ENCODE measurements around the gene FBXL5. TPM values are rescaled to one million over a fixed set of nuclear protein-coding genes. Genes with fewer than 3 reads are reported as not detected.

The FBXL5 gene
- polyA plus RNA-seq, 4 donors = 38.4 to 63.6 (median 53.6) TPM

DNA sequence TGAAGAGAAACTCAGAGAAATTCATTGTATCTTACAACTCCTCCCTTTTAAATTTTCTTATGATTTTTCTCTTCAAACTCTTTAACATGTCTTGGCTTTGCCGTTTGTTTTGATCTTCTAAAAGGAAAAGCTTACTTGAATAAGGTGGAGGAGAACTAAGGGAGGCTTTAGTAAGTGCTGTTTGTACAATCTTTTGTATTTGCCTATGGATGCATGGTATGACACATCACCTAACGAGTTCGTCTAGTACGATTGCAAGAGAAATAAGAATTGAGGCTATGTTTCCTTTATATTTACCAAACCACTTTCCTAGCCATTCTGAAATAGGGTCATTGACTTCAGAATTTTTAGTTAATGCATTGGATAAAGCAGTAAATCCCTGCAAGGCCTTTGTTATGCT, 39.3 kb upstream of the FBXL5 start:
- Histone ChIP-seq H3K36me3 (ENCODE audit: control insufficient read depth in 3 of 3, insufficient read depth in 2 of 3, low read depth in 1 of 3, low read length in 3 of 3) (peaks cover 0 to 2% (median under 1%) of the 10 kb centered on the region in 3 donors), H3K27me3 (ENCODE audit: control insufficient read depth in 3 of 3, insufficient read depth in 3 of 3, low read length in 3 of 3) (no peaks in the 10 kb centered on the region), H3K4me3 (ENCODE audit: low read depth in 1 of 3, low read length in 3 of 3) (no peak overlapping the region), H3K9me3 (ENCODE audit: control insufficient read depth in 2 of 2, insufficient read depth in 1 of 2, low read depth in 1 of 2, low read length in 1 of 2) (peaks cover 0 to 3% of the 10 kb centered on the region in 2 donors), H3K27ac (ENCODE audit: low read depth in 1 of 3, low read length in 2 of 3) (no peak overlapping the region), H3K4me1 (ENCODE audit: control insufficient read depth in 3 of 3, insufficient read depth in 2 of 3, low read depth in 1 of 3, low read length in 2 of 3) (peaks cover 0 to 4% (median 0%) of the 10 kb centered on the region in 3 donors)
- no peak for FAIRE-seq
- no peak for DNase-seq
- WGBS, 3 donors = 86 to 96% (median 92%) methylated on average over 4 of the region's 4 CpGs

DNA sequence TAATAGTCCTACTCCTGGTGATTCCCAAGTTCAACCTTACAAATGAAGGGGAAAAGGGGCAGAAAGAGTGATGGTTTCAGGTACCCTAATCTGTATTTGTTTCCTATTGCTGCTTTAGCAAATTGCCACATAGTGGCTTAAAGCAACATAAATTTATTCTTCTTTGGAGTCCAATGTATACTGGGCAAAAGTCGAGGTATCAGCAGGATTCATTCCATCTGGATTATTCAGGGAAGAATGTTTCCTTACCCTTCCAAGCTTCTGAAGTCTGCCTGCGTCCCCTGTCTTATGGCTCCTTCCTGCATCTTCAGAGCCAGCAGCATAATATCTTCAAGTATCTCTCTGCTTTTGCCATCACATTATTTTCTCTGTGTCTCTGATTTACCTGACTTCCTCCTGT, 37.4 kb upstream of the FBXL5 start:
- Histone ChIP-seq H3K27me3 (ENCODE audit: control insufficient read depth in 3 of 3, insufficient read depth in 3 of 3, low read length in 3 of 3) (no peaks in the 10 kb centered on the region), H3K4me1 (ENCODE audit: control insufficient read depth in 3 of 3, insufficient read depth in 2 of 3, low read depth in 1 of 3, low read length in 2 of 3) (peaks cover 0 to 4% (median 0%) of the 10 kb centered on the region in 3 donors), H3K36me3 (ENCODE audit: control insufficient read depth in 3 of 3, insufficient read depth in 2 of 3, low read depth in 1 of 3, low read length in 3 of 3) (peaks cover 0 to 4% (median 3%) of the 10 kb centered on the region in 3 donors), H3K27ac (ENCODE audit: low read depth in 1 of 3, low read length in 2 of 3) (no peak overlapping the region), H3K9me3 (ENCODE audit: control insufficient read depth in 2 of 2, insufficient read depth in 1 of 2, low read depth in 1 of 2, low read length in 1 of 2) (peaks cover 0 to 3% of the 10 kb centered on the region in 2 donors), H3K4me3 (ENCODE audit: low read depth in 1 of 3, low read length in 3 of 3) (no peak overlapping the region)
- no peak for DNase-seq
- FAIRE-seq = no peak
- WGBS, 3 donors = 81 to 88% (median 83%) methylated on average over 2 of the region's 2 CpGs

DNA sequence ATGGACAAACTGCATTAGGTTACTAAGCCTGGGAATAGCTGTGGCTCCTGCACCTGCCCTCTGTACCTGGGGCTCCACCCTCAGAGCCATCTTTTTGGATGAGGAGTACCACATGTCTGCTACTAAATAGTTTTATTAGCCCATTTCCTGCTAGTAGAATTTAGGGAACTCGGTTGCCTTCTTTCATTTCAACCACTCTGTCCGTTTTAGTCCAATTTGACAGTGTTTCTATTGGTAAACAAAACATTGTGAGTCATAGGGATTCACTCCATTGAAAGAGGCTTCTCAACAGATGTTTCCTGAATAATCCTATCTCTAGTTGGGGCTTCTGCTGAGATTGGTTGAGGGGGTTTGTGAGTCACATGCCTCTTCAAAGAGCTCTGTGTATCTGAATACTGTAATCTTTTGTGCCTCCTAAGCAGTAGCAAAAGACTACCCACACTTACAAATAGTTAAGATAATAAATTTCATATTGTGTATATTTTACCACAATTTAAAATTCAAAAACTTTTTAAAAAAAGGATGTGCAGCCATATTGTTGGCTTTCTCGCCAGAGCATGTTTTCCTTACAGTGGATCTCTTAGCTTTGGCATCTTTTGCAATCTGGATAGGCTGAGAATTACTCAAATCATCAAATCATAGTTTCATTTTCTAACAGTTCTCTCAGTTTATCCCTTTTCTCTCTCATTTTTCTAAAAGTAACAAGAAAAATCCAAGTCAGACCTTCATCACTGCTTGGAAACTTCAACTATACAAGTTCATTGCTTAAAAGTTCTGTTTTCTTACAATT, 36.4 kb upstream of the FBXL5 start:
- peaks cover 0 to 3% of the 10 kb centered on the region in 2 donors for H3K9me3 ChIP-seq (ENCODE audit: control insufficient read depth in 2 of 2, insufficient read depth in 1 of 2, low read depth in 1 of 2, low read length in 1 of 2)
- FAIRE-seq (no peak), DNase-seq (no peak)
- 48 to 78% (median 72%) methylated on average over 3 of the region's 3 CpGs for WGBS, 3 donors
- H3K4me3 ChIP-seq (ENCODE audit: low read depth in 1 of 3, low read length in 3 of 3) = no peak overlapping the region
- H3K4me1 ChIP-seq (ENCODE audit: control insufficient read depth in 3 of 3, insufficient read depth in 2 of 3, low read depth in 1 of 3, low read length in 2 of 3) = peaks cover 0 to 4% (median 0%) of the 10 kb centered on the region in 3 donors
- H3K27ac ChIP-seq (ENCODE audit: low read depth in 1 of 3, low read length in 2 of 3) = peak overlapping the region in 1 of 3 donors; percentile 49
- no peaks in the 10 kb centered on the region for H3K27me3 ChIP-seq (ENCODE audit: control insufficient read depth in 3 of 3, insufficient read depth in 3 of 3, low read length in 3 of 3)
- peaks cover 0 to 4% (median 3%) of the 10 kb centered on the region in 3 donors for H3K36me3 ChIP-seq (ENCODE audit: control insufficient read depth in 3 of 3, insufficient read depth in 2 of 3, low read depth in 1 of 3, low read length in 3 of 3)

DNA sequence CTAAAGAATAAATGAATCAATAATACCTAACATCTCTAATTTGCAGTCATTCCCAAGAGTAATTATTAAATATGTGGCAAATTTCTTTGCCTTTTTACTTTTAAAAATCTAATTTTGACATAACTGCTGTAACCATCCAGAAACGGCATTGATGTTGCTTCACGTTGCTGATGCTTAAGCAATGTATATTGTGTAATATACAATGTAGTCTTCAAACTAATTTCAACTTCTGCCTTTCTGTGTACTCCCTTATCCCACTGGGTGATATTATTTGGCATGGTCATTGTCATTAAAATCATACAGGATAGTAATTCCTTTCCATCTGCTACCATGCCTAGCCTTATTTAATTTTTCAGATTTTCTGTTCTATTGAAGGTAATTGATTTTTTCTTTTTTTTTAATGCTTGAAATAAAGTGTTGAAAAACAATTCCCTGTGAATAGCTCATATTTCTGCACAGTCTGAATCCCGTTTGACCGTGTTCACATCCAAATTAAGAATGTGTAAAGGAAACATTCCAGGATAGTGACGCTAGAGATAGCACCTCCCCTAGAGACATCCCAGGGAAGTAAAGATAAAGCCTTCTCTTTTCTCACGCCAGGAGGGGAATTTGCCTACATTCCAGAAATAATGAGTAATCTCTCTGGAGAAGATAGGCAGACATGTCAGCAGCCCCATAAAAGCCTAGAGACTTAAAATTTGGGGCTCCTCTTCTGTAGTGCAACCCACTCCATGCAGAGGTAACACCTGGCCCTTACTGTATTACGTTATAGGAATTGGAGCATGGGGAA, 35.1 kb upstream of the FBXL5 start:
- Histone ChIP-seq H3K27ac (ENCODE audit: low read depth in 1 of 3, low read length in 2 of 3) (no peak overlapping the region), H3K27me3 (ENCODE audit: control insufficient read depth in 3 of 3, insufficient read depth in 3 of 3, low read length in 3 of 3) (no peaks in the 10 kb centered on the region), H3K9me3 (ENCODE audit: control insufficient read depth in 2 of 2, insufficient read depth in 1 of 2, low read depth in 1 of 2, low read length in 1 of 2) (peaks cover 0 to 3% of the 10 kb centered on the region in 2 donors), H3K4me1 (ENCODE audit: control insufficient read depth in 3 of 3, insufficient read depth in 2 of 3, low read depth in 1 of 3, low read length in 2 of 3) (peaks cover 0 to 4% (median 0%) of the 10 kb centered on the region in 3 donors), H3K4me3 (ENCODE audit: low read depth in 1 of 3, low read length in 3 of 3) (no peak overlapping the region), H3K36me3 (ENCODE audit: control insufficient read depth in 3 of 3, insufficient read depth in 2 of 3, low read depth in 1 of 3, low read length in 3 of 3) (peaks cover 0 to 4% (median 3%) of the 10 kb centered on the region in 3 donors)
- WGBS, 3 donors = 82 to 92% (median 88%) methylated on average over 7 of the region's 7 CpGs
- DNase-seq (no peak), FAIRE-seq (no peak)

- WGBS, 3 donors = 87 to 97% (median 95%) methylated on average over 2 of the region's 2 CpGs
- H3K9me3 ChIP-seq (ENCODE audit: control insufficient read depth in 2 of 2, insufficient read depth in 1 of 2, low read depth in 1 of 2, low read length in 1 of 2) = peaks cover 0 to 3% of the 10 kb centered on the region in 2 donors
- no peak overlapping the region for H3K27ac ChIP-seq (ENCODE audit: low read depth in 1 of 3, low read length in 2 of 3)
- H3K36me3 ChIP-seq (ENCODE audit: control insufficient read depth in 3 of 3, insufficient read depth in 2 of 3, low read depth in 1 of 3, low read length in 3 of 3) = peaks cover 0 to 5% (median 4%) of the 10 kb centered on the region in 3 donors
- no peaks in the 10 kb centered on the region for H3K27me3 ChIP-seq (ENCODE audit: control insufficient read depth in 3 of 3, insufficient read depth in 3 of 3, low read length in 3 of 3)
- DNase-seq = no peak
- FAIRE-seq = no peak
- peaks cover 0 to 4% (median 2%) of the 10 kb centered on the region in 3 donors for H3K4me1 ChIP-seq (ENCODE audit: control insufficient read depth in 3 of 3, insufficient read depth in 2 of 3, low read depth in 1 of 3, low read length in 2 of 3)
- H3K4me3 ChIP-seq (ENCODE audit: low read depth in 1 of 3, low read length in 3 of 3) = no peak overlapping the region
Observed at GRCh38 chr4:15689540-15689939, 34.4 kb upstream of the FBXL5 start.

GRCh38 chr4:15688051-15688450, 32.9 kb upstream of the FBXL5 start:
- H3K9me3 ChIP-seq (ENCODE audit: control insufficient read depth in 2 of 2, insufficient read depth in 1 of 2, low read depth in 1 of 2, low read length in 1 of 2) = no peaks in the 10 kb centered on the region
- WGBS, 3 donors = 86 to 90% (median 90%) methylated on average over 5 of the region's 5 CpGs
- DNase-seq (no peak), FAIRE-seq (no peak)
- no peak overlapping the region for H3K4me3 ChIP-seq (ENCODE audit: low read depth in 1 of 3, low read length in 3 of 3)
- H3K27me3 ChIP-seq (ENCODE audit: control insufficient read depth in 3 of 3, insufficient read depth in 3 of 3, low read length in 3 of 3) = no peaks in the 10 kb centered on the region
- no peak overlapping the region for H3K27ac ChIP-seq (ENCODE audit: low read depth in 1 of 3, low read length in 2 of 3)
- H3K4me1 ChIP-seq (ENCODE audit: control insufficient read depth in 3 of 3, insufficient read depth in 2 of 3, low read depth in 1 of 3, low read length in 2 of 3) = peaks cover 4 to 8% (median 8%) of the 10 kb centered on the region in 3 donors
- peaks cover 0 to 5% (median 4%) of the 10 kb centered on the region in 3 donors for H3K36me3 ChIP-seq (ENCODE audit: control insufficient read depth in 3 of 3, insufficient read depth in 2 of 3, low read depth in 1 of 3, low read length in 3 of 3)

DNA sequence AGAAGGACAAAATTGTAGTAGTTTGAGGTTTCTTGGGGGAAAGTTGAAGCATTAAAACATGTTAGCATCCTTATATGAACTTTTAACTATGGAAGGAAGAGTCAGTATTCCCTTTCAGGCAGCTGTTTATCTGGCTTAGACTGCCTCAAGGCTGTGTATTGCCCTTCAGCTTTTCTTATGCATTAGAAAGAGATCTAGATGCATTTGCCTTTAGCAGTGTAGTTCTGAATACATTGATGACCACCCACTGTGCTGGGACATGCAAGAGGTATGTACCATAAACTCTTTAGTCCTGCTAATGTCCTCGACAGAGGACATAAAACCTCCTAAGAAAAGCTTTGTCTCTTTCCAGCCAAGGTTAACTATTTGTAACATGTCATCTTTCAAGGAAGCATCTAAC, 29.3 kb upstream of the FBXL5 start:
- WGBS, 3 donors = 84 to 100% (median 97%) methylated on average over 1 of the region's 1 CpG
- H3K9me3 ChIP-seq (ENCODE audit: control insufficient read depth in 2 of 2, insufficient read depth in 1 of 2, low read depth in 1 of 2, low read length in 1 of 2) = no peaks in the 10 kb centered on the region
- DNase-seq (no peak), FAIRE-seq (no peak)
- peaks cover 0 to 5% (median 3%) of the 10 kb centered on the region in 3 donors for H3K36me3 ChIP-seq (ENCODE audit: control insufficient read depth in 3 of 3, insufficient read depth in 2 of 3, low read depth in 1 of 3, low read length in 3 of 3)
- H3K4me1 ChIP-seq (ENCODE audit: control insufficient read depth in 3 of 3, insufficient read depth in 2 of 3, low read depth in 1 of 3, low read length in 2 of 3) = peaks cover 4 to 10% (median 4%) of the 10 kb centered on the region in 3 donors
- H3K27me3 ChIP-seq (ENCODE audit: control insufficient read depth in 3 of 3, insufficient read depth in 3 of 3, low read length in 3 of 3) = no peaks in the 10 kb centered on the region
- no peak overlapping the region for H3K4me3 ChIP-seq (ENCODE audit: low read depth in 1 of 3, low read length in 3 of 3)
- H3K27ac ChIP-seq (ENCODE audit: low read depth in 1 of 3, low read length in 2 of 3) = no peak overlapping the region

DNA sequence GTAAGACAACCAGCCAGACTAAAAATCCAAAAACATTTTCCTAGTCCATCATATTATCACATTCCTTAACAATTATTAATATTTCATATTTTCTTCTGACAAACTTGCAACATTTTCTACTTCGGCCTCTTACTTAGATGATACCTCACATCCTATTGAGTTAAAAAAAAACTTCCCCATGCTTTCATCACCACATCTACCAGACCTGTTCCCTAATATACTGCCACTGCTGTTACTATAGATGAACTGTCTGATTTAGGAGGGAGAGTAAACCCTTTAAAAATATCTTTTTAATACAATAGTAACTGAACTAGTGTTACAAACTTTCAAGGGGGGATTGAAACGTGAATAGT, 28.0 kb upstream of the FBXL5 start:
- 53 to 73% (median 65%) methylated on average over 2 of the region's 2 CpGs for WGBS, 3 donors

More for the DNA sequence above, 28.0 kb upstream of the FBXL5 start:
- Histone ChIP-seq H3K4me3 (ENCODE audit: low read depth in 1 of 3, low read length in 3 of 3) (peak overlapping the region in 2 of 3 donors; percentile 71 to 77), H3K36me3 (ENCODE audit: control insufficient read depth in 3 of 3, insufficient read depth in 2 of 3, low read depth in 1 of 3, low read length in 3 of 3) (peaks cover 0 to 2% (median 0%) of the 10 kb centered on the region in 3 donors), H3K4me1 (ENCODE audit: control insufficient read depth in 3 of 3, insufficient read depth in 2 of 3, low read depth in 1 of 3, low read length in 2 of 3) (peaks cover 4 to 12% (median 4%) of the 10 kb centered on the region in 3 donors), H3K9me3 (ENCODE audit: control insufficient read depth in 2 of 2, insufficient read depth in 1 of 2, low read depth in 1 of 2, low read length in 1 of 2) (no peaks in the 10 kb centered on the region), H3K27ac (ENCODE audit: low read depth in 1 of 3, low read length in 2 of 3) (peak overlapping the region in 1 of 3 donors; percentile 97), H3K27me3 (ENCODE audit: control insufficient read depth in 3 of 3, insufficient read depth in 3 of 3, low read length in 3 of 3) (no peaks in the 10 kb centered on the region)
- FAIRE-seq (no peak), DNase-seq (no peak)
